Chondrocyte (in vitro differentiated cells): ENCODE results near the gene PLP1. TPM values are rescaled to one million over a fixed set of nuclear protein-coding genes. Genes with fewer than 3 reads are reported as not detected.

Experiments used
- DNase-seq: peaks from one replicate; pipeline ENCODE4 v3.0.0; 2021; ENCODE audit warnings: mixed read lengths, low spot score
- H3K27ac Mint-ChIP-seq: one replicate; pipeline ENCODE4 v1.8.0; 2021; ENCODE audit warnings: mild to moderate bottlenecking, moderate library complexity, mixed read lengths; ENCODE audit not compliant: unreplicated experiment
- H3K27me3 Mint-ChIP-seq: 2 replicates; pipeline ENCODE4 v1.8.0; 2021; ENCODE audit warnings: low read depth, mixed read lengths
- H3K36me3 Mint-ChIP-seq: 2 replicates; pipeline ENCODE4 v1.8.0; 2021; ENCODE audit warnings: low read depth, mixed read lengths
- H3K4me1 Mint-ChIP-seq: 2 replicates; pipeline ENCODE4 v1.8.0; 2021; ENCODE audit warnings: low read depth, mild to moderate bottlenecking, mixed read lengths
- H3K4me3 Mint-ChIP-seq: one replicate; pipeline ENCODE4 v1.8.0; 2021; ENCODE audit warnings: mild to moderate bottlenecking, moderate library complexity, mixed read lengths; ENCODE audit not compliant: unreplicated experiment
- H3K9me3 Mint-ChIP-seq: 2 replicates; pipeline ENCODE4 v1.8.0; 2021; ENCODE audit warnings: low read depth, mixed read lengths
- CTCF ChIP-seq: fragments of 200-600 bp; sonication (generic); IDR thresholded peaks from 2 replicates; pipeline ENCODE4 v1.5.0; 2021; ENCODE audit warnings: antibody characterized with exemption, mild to moderate bottlenecking, moderate library complexity
- total RNA-seq: library from RNA; stranded (reverse); gene quantifications from 3 replicates; pipeline ENCODE4 v1.2.1, GENCODE V29; 2021

PLP1 gene
- total RNA-seq, 1 donor from 2014 or later = 0.77 TPM

GRCh38 chrX:103830848-103831247 lies 54.2 kb downstream of the PLP1 start:
- Mint-ChIP-seq H3K36me3 (no peaks in the 10 kb centered on the region), H3K4me1 (peaks cover 3% of the 10 kb centered on the region), H3K27me3 (no peaks in the 10 kb centered on the region), H3K9me3 (no peaks in the 10 kb centered on the region), H3K4me3 (no peak overlapping the region), H3K27ac (no peak overlapping the region)
- TF ChIP-seq CTCF = no peak
- DNase-seq = no peak

- TF ChIP-seq CTCF = no peak
- H3K27me3 Mint-ChIP-seq = no peaks in the 10 kb centered on the region
- DNase-seq = no peak
- H3K9me3 Mint-ChIP-seq = no peaks in the 10 kb centered on the region
- H3K4me3 Mint-ChIP-seq = peak overlapping the region; percentile 76
- H3K27ac Mint-ChIP-seq = peak overlapping the region; percentile 47
- peaks cover 3% of the 10 kb centered on the region for H3K4me1 Mint-ChIP-seq
- no peaks in the 10 kb centered on the region for H3K36me3 Mint-ChIP-seq
Observed at GRCh38 chrX:103831342-103831802, 54.7 kb downstream of the PLP1 start.

- Mint-ChIP-seq H3K4me3 (peak within 1 kb of the TSS; percentile 76), H3K27ac (peak within 1 kb of the TSS; percentile 82), H3K4me1 (peaks cover 3% of the 10 kb centered on the region), H3K9me3 (no peaks in the 10 kb centered on the region), H3K27me3 (no peaks in the 10 kb centered on the region), H3K36me3 (no peaks in the 10 kb centered on the region)
- TF ChIP-seq CTCF = no peak
- DNase-seq = no peak
Observed at GRCh38 chrX:103831803-103832544, 55.3 kb downstream of the PLP1 start, which contains the start of gene RAB9B. TSS of gene RAB9B (minus strand) at chrX:103832257. CDS start at chrX:103825784, 6,473 bp downstream.

- no peak for TF ChIP-seq CTCF
- H3K4me1 Mint-ChIP-seq = no peaks in the 10 kb centered on the region
- H3K9me3 Mint-ChIP-seq = peaks cover 5% of the 10 kb centered on the region
- no peaks in the 10 kb centered on the region for H3K36me3 Mint-ChIP-seq
- no peak overlapping the region for H3K27ac Mint-ChIP-seq
- H3K27me3 Mint-ChIP-seq = no peaks in the 10 kb centered on the region
- DNase-seq = no peak
- H3K4me3 Mint-ChIP-seq = no peak overlapping the region
Observed at GRCh38 chrX:103839404-103839803, 62.8 kb downstream of the PLP1 start.

Other genes with a start within 250 kb of the PLP1 start
- 84.5 to 91.5 TPM (median 88.0 TPM) in 3 replicates for gene TCEAL4, start 191.3 kb upstream of the PLP1 start, total RNA-seq
- 40.0 to 40.8 TPM (median 40.2 TPM) in 3 replicates for gene TCEAL3, start 168.9 kb upstream of the PLP1 start, total RNA-seq
- 26.7 to 27.7 TPM (median 27.2 TPM) in 3 replicates for gene TCEAL1, start 147.9 kb upstream of the PLP1 start, total RNA-seq
- 540 to 567 TPM (median 545 TPM) in 3 replicates for gene MORF4L2, start 90.1 kb upstream of the PLP1 start, total RNA-seq
- gene TMEM31, start 65.9 kb upstream of the PLP1 start, total RNA-seq = not detected in 3 replicates
- 2.6 to 4.1 TPM (median 2.7 TPM) in 3 replicates for gene RAB9B, start 55.4 kb downstream of the PLP1 start, total RNA-seq
- 6.8 to 12.5 TPM (median 9.7 TPM) in 3 replicates for gene TMSB15B, start 185.8 kb downstream of the PLP1 start, total RNA-seq
- not detected in 3 replicates for gene H2BW1, start 236.9 kb downstream of the PLP1 start, total RNA-seq